ENCODE data around the gene MAP3K14.

DNA sequence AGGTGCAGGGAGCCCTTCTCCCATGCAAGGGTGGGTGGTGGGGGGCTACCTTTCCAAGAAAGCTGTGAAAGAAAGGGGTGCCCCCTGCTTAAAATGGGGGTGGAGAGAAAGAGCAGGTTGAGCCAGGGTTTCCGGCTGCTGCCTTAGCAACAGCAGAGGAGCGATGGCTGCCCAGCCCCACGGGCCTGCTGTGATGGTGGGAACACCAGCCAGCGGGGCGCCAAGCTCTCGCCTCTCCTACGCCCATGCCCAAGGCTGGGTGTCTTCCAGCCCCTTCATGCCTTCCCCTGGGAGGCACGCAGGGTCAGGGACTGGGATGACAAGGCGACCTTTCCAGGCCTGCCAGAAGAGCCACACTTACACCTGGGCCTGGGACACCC is 92.2 kb downstream of the MAP3K14 start:
- TF ChIP-seq, protein P1, sequence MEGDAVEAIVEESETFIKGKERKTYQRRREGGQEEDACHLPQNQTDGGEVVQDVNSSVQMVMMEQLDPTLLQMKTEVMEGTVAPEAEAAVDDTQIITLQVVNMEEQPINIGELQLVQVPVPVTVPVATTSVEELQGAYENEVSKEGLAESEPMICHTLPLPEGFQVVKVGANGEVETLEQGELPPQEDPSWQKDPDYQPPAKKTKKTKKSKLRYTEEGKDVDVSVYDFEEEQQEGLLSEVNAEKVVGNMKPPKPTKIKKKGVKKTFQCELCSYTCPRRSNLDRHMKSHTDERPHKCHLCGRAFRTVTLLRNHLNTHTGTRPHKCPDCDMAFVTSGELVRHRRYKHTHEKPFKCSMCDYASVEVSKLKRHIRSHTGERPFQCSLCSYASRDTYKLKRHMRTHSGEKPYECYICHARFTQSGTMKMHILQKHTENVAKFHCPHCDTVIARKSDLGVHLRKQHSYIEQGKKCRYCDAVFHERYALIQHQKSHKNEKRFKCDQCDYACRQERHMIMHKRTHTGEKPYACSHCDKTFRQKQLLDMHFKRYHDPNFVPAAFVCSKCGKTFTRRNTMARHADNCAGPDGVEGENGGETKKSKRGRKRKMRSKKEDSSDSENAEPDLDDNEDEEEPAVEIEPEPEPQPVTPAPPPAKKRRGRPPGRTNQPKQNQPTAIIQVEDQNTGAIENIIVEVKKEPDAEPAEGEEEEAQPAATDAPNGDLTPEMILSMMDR (IDR thresholded peaks at IDR 0.05; ENCODE audit: low read depth, low read length, poor library complexity, severe bottlenecking), result no peak
- TF ChIP-seq EZH2phosphoT487 (IDR thresholded peaks at IDR 0.05; ENCODE audit: borderline replicate concordance, low read length), result no peak

Data from DOHH2 (cell line).